Loucy (cell line): ENCODE data around the gene CALHM6.

Experiments used
- H2AFZ ChIP-seq: fragments of 200-600 bp; sonication (generic); 2 replicates; pipeline ENCODE4 v1.6.0; 2016; ENCODE audit warnings: antibody characterized with exemption, mild to moderate bottlenecking, low read length, moderate library complexity
- H3F3A ChIP-seq: fragments of 200-600 bp; 2 replicates; pipeline ENCODE4 v1.6.0; 2016; ENCODE audit warnings: antibody characterized with exemption, low read depth, mild to moderate bottlenecking
- H3K27me3 ChIP-seq: fragments of 200-600 bp; sonication (generic); 2 replicates; pipeline ENCODE4 v1.6.1; 2014; ENCODE audit warnings: low read length, mild to moderate bottlenecking; ENCODE audit not compliant: insufficient read depth, poor library complexity, severe bottlenecking
- H3K36me3 ChIP-seq: fragments of 200-600 bp; sonication (generic); 2 replicates; pipeline ENCODE4 v1.6.1; 2016; ENCODE audit warnings: low read length; ENCODE audit not compliant: insufficient read depth
- H3K4me1 ChIP-seq: fragments of 200-600 bp; sonication (generic); 2 replicates; pipeline ENCODE4 v1.5.1; 2014; ENCODE audit warnings: low read length, mild to moderate bottlenecking; ENCODE audit not compliant: insufficient read depth, poor library complexity, severe bottlenecking
- H3K4me2 ChIP-seq: fragments of 200-600 bp; sonication (generic); 2 replicates; pipeline ENCODE4 v1.6.0; 2014; ENCODE audit warnings: antibody characterized with exemption, low read length, low read depth, mild to moderate bottlenecking; ENCODE audit not compliant: poor library complexity, severe bottlenecking
- H3K4me3 ChIP-seq: fragments of 200-600 bp; sonication (generic); 2 replicates; pipeline ENCODE4 v1.5.1; 2014; ENCODE audit warnings: low read length, mild to moderate bottlenecking, mixed read lengths; ENCODE audit not compliant: poor library complexity, severe bottlenecking
- H3K79me2 ChIP-seq: fragments of 200-600 bp; sonication (generic); 2 replicates; pipeline ENCODE4 v1.6.1; 2014; ENCODE audit warnings: low read length; ENCODE audit not compliant: insufficient read depth
- H3K9ac ChIP-seq: fragments of 200-600 bp; sonication (generic); 2 replicates; pipeline ENCODE4 v1.6.0; 2014; ENCODE audit warnings: mild to moderate bottlenecking, low read depth, low read length, moderate library complexity; ENCODE audit not compliant: poor library complexity, severe bottlenecking
- H3K9me2 ChIP-seq: fragments of 200-600 bp; sonication (generic); replicated peaks from 2 replicates; pipeline ENCODE4 v1.6.1; 2016; ENCODE audit warnings: low read depth, low read length, mixed read lengths
- H3K9me3 ChIP-seq: fragments of 200-600 bp; sonication (generic); 2 replicates; pipeline ENCODE4 v1.6.1; 2014; ENCODE audit warnings: mild to moderate bottlenecking, antibody characterized with exemption, low read length, low read depth; ENCODE audit not compliant: insufficient read depth
- H4K20me1 ChIP-seq: fragments of 200-600 bp; sonication (generic); 2 replicates; pipeline ENCODE4 v1.6.0; 2014; ENCODE audit warnings: antibody characterized with exemption, low read length, mild to moderate bottlenecking; ENCODE audit not compliant: insufficient read depth, poor library complexity, severe bottlenecking
- EZH2phosphoT487 ChIP-seq: fragments of 200-600 bp; IDR thresholded peaks from 2 replicates; pipeline ENCODE4 v1.6.1; 2018; ENCODE audit warnings: antibody characterized with exemption, mild to moderate bottlenecking, moderate library complexity, borderline replicate concordance
- TF ChIP-seq, protein P1 (sequence below): fragments of 200-600 bp; sonication (generic); conservative IDR thresholded peaks from 2 replicates; pipeline ENCODE4 v1.5.1; 2014; ENCODE audit warnings: mild to moderate bottlenecking, antibody characterized with exemption, low read length

Gene CALHM6

GRCh38 chr6:116497113-116497676, 36.0 kb downstream of the CALHM6 start:
- H3K9ac ChIP-seq: no peak overlapping the region
- no peaks in the 10 kb centered on the region for H3K27me3 ChIP-seq
- no peaks in the 10 kb centered on the region for H3K36me3 ChIP-seq
- H3K4me2 ChIP-seq: no peak overlapping the region
- H3K9me3 ChIP-seq: no peaks in the 10 kb centered on the region
- no peak overlapping the region for H3K4me3 ChIP-seq
- no peak overlapping the region for H2AFZ ChIP-seq
- TF ChIP-seq, protein P1, sequence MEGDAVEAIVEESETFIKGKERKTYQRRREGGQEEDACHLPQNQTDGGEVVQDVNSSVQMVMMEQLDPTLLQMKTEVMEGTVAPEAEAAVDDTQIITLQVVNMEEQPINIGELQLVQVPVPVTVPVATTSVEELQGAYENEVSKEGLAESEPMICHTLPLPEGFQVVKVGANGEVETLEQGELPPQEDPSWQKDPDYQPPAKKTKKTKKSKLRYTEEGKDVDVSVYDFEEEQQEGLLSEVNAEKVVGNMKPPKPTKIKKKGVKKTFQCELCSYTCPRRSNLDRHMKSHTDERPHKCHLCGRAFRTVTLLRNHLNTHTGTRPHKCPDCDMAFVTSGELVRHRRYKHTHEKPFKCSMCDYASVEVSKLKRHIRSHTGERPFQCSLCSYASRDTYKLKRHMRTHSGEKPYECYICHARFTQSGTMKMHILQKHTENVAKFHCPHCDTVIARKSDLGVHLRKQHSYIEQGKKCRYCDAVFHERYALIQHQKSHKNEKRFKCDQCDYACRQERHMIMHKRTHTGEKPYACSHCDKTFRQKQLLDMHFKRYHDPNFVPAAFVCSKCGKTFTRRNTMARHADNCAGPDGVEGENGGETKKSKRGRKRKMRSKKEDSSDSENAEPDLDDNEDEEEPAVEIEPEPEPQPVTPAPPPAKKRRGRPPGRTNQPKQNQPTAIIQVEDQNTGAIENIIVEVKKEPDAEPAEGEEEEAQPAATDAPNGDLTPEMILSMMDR: no peak
- no peak for TF ChIP-seq EZH2phosphoT487
- H3K4me1 ChIP-seq: peaks cover 4% of the 10 kb centered on the region
- no peaks in the 10 kb centered on the region for H3F3A ChIP-seq
- no peaks in the 10 kb centered on the region for H3K9me2 ChIP-seq
- H4K20me1 ChIP-seq: no peaks in the 10 kb centered on the region
- H3K79me2 ChIP-seq: no peaks in the 10 kb centered on the region

DNA sequence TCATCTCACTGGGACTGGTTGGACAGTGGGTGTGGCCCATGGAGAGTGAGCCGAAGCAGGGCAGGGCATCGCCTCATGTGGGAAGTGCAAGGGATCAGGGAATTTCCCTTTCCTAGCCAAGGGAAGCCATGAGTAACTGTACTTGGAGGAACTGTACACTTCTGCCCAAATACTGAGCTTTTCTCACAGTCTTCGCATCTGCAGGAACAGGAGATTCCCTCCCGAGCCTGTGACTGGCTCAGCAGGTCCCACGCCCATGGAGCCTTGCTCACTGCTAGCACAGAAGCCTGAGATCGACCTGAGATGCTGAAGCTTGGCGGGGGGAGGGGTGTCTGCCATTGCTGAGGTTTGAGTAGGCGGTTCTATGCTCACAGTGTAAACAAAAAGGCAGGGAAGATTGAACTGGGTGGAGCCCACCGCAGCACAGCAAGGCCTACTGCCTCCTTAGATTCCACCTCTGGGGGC, 39.8 kb downstream of the CALHM6 start:
- H3K4me1 ChIP-seq: peaks cover 4% of the 10 kb centered on the region
- no peak overlapping the region for H3K4me3 ChIP-seq
- H3K27me3 ChIP-seq: no peaks in the 10 kb centered on the region
- no peak for TF ChIP-seq EZH2phosphoT487
- no peaks in the 10 kb centered on the region for H3K9me3 ChIP-seq
- no peaks in the 10 kb centered on the region for H3K9me2 ChIP-seq
- no peaks in the 10 kb centered on the region for H4K20me1 ChIP-seq
- H2AFZ ChIP-seq: no peak overlapping the region
- no peak overlapping the region for H3K9ac ChIP-seq
- no peaks in the 10 kb centered on the region for H3K79me2 ChIP-seq
- H3K4me2 ChIP-seq: no peak overlapping the region
- no peaks in the 10 kb centered on the region for H3F3A ChIP-seq
- H3K36me3 ChIP-seq: no peaks in the 10 kb centered on the region

DNA sequence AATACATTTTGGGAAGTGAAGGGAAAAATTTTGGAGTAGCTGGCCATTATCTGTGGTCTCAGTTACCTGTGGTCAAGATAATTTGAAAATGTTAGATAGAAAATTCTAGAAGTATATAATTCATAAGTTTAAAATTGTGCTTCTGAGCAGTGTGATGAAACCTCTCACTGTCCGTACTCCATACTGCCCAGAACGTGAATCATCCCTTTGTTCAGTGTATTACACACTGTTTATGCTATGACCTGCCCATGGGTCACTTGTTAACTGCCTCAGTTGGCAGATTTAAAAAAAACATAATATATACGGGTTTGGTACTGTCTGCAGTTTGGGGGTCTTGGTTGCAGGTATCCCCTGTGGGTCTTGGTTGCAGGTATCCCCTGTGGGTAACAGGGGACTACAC, 46.1 kb downstream of the CALHM6 start:
- H2AFZ ChIP-seq: no peak overlapping the region
- no peak overlapping the region for H3K4me3 ChIP-seq
- no peaks in the 10 kb centered on the region for H3F3A ChIP-seq
- H3K4me1 ChIP-seq: no peaks in the 10 kb centered on the region
- no peaks in the 10 kb centered on the region for H3K9me2 ChIP-seq
- H3K27me3 ChIP-seq: no peaks in the 10 kb centered on the region
- no peaks in the 10 kb centered on the region for H4K20me1 ChIP-seq
- no peak overlapping the region for H3K9ac ChIP-seq
- H3K36me3 ChIP-seq: no peaks in the 10 kb centered on the region
- H3K4me2 ChIP-seq: no peak overlapping the region
- peaks cover 3% of the 10 kb centered on the region; the same call in 1 of the 2 replicates for H3K9me3 ChIP-seq
- no peak for TF ChIP-seq EZH2phosphoT487
- TF ChIP-seq, protein P1: no peak
- no peaks in the 10 kb centered on the region for H3K79me2 ChIP-seq

DNA sequence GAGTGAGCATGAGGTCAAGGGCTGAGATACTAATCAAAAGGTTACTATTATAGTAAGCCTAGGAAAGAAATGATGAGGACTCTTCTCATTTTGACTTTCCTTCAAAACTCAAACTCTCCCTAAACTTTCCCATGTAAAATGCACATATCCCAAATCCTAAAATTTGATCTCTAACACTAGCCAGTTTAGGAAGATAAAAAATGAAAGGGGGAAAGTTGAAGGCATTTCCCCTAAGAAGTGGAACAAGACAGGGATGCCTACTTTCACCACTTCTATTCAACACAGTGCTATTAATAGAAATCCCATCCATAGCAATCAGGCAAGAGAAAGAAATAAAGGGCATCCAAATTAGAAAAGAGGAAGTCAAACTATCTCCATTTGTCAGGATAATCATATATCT, 47.4 kb downstream of the CALHM6 start:
- Histone ChIP-seq H3K27me3 (no peaks in the 10 kb centered on the region), H3K9me2 (no peaks in the 10 kb centered on the region), H2AFZ (no peak overlapping the region), H3K9me3 (peaks cover 3% of the 10 kb centered on the region; the same call in 1 of the 2 replicates), H3K36me3 (no peaks in the 10 kb centered on the region), H4K20me1 (no peaks in the 10 kb centered on the region), H3K9ac (no peak overlapping the region), H3F3A (no peaks in the 10 kb centered on the region), H3K4me1 (no peaks in the 10 kb centered on the region), H3K4me3 (no peak overlapping the region), H3K4me2 (no peak overlapping the region), H3K79me2 (no peaks in the 10 kb centered on the region)
- TF ChIP-seq, protein P1: no peak
- TF ChIP-seq EZH2phosphoT487: no peak
